GM06990 (cell line): ENCODE data around the gene VSTM2B.

Source experiments
- DNase-seq: peaks from one replicate; pipeline ENCODE4 v3.0.0-alpha.2; 2011; ENCODE audit not compliant: insufficient read length; ENCODE audit errors: extremely low read depth
- H3K27me3 ChIP-seq: replicated peaks from 2 replicates; pipeline ENCODE4 v1.6.0; 2011; ENCODE audit warnings: low read length; ENCODE audit not compliant: control insufficient read depth, insufficient read depth
- H3K36me3 ChIP-seq: 2 replicates; pipeline ENCODE4 v1.5.1; 2011; ENCODE audit warnings: low read length; ENCODE audit not compliant: control insufficient read depth, insufficient read depth
- H3K4me3 ChIP-seq: replicated peaks from 2 replicates; pipeline ENCODE4 v1.5.1; 2011; ENCODE audit warnings: low read depth, mild to moderate bottlenecking, control low read depth, low read length
- TF ChIP-seq, protein P1 (sequence below): IDR thresholded peaks from 2 replicates; pipeline ENCODE4 v1.5.1; 2011; ENCODE audit warnings: low read length, control low read depth, mild to moderate bottlenecking, inconsistent platforms; ENCODE audit not compliant: insufficient read depth, poor library complexity, severe bottlenecking

VSTM2B gene

DNA sequence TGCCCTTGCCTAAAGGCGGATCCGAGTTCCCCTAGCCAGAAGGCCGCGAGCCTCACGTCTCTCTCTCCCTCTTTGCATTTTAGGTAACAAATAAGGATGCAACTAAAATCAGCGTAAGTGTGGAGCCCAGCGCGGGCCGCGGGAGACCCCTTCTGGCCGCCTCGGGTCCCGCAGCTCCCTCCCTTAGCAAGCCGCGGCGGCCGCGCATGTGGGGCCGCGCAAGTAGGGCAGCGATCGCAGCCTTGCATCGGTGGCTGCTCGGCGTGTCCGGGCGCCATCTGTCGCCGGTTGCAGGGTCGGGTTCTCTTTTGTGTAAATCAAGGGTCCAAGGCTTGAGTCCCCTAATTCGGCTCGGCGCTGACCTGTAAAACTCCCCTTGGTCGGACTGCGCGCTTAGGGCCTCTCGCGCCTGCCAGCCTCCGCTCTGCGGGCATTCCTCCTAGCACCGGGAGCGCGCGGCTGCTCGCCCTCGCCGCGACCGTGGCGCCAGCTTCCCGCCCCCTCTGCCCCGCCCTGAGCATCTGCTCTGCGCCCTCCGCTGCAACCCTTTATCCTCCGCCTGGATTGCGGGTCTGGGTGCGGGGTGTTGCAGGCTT lies 2.7 kb downstream of the VSTM2B start:
- Histone ChIP-seq H3K4me3 (peak overlapping the region; percentile 36), H3K27me3 (no peaks in the 10 kb centered on the region; the same call in none of the 2 replicates), H3K36me3 (no peaks in the 10 kb centered on the region)
- TF ChIP-seq, protein P1, sequence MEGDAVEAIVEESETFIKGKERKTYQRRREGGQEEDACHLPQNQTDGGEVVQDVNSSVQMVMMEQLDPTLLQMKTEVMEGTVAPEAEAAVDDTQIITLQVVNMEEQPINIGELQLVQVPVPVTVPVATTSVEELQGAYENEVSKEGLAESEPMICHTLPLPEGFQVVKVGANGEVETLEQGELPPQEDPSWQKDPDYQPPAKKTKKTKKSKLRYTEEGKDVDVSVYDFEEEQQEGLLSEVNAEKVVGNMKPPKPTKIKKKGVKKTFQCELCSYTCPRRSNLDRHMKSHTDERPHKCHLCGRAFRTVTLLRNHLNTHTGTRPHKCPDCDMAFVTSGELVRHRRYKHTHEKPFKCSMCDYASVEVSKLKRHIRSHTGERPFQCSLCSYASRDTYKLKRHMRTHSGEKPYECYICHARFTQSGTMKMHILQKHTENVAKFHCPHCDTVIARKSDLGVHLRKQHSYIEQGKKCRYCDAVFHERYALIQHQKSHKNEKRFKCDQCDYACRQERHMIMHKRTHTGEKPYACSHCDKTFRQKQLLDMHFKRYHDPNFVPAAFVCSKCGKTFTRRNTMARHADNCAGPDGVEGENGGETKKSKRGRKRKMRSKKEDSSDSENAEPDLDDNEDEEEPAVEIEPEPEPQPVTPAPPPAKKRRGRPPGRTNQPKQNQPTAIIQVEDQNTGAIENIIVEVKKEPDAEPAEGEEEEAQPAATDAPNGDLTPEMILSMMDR, result peak; percentile 84
- DNase-seq, result peak; percentile 81

DNA sequence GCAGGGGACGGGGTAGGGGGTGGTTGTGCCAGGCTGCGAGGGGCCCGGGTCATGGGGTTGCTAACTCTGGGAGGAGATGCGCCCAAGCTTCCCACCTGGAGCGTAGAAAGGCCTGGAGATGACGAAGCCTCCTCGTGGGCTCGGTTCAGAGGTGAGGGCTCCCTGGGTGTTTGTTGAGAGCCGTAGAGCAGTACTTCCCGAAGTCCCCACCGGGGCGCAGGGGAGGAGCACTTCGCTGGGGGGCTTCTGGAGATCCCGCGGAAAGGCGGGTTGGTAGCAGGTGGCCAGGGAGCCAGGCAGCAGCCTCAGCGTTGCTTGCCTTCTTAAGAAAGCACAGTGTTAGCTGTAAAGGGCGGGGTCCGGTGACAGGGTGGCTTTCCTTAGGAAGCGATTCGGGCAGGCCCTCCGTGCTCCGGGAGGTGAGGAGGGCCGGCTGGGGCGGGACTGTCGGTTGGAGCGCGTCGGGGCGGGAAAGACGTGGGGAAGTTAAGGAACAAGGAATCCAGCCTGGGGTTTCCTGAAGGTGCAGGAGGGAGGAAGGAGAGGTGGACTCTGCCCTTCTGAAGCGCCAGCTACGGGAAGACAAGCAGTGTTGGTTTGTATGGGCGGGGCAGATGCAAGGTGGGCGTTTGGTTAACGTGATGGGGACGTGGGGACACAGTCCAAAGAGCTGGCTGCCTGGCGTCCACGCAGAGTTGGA lies 3.3 kb downstream of the VSTM2B start:
- Histone ChIP-seq H3K4me3 (no peak overlapping the region), H3K27me3 (no peaks in the 10 kb centered on the region; the same call in none of the 2 replicates), H3K36me3 (no peaks in the 10 kb centered on the region)
- no peak for DNase-seq
- TF ChIP-seq, protein P1, result no peak

DNA sequence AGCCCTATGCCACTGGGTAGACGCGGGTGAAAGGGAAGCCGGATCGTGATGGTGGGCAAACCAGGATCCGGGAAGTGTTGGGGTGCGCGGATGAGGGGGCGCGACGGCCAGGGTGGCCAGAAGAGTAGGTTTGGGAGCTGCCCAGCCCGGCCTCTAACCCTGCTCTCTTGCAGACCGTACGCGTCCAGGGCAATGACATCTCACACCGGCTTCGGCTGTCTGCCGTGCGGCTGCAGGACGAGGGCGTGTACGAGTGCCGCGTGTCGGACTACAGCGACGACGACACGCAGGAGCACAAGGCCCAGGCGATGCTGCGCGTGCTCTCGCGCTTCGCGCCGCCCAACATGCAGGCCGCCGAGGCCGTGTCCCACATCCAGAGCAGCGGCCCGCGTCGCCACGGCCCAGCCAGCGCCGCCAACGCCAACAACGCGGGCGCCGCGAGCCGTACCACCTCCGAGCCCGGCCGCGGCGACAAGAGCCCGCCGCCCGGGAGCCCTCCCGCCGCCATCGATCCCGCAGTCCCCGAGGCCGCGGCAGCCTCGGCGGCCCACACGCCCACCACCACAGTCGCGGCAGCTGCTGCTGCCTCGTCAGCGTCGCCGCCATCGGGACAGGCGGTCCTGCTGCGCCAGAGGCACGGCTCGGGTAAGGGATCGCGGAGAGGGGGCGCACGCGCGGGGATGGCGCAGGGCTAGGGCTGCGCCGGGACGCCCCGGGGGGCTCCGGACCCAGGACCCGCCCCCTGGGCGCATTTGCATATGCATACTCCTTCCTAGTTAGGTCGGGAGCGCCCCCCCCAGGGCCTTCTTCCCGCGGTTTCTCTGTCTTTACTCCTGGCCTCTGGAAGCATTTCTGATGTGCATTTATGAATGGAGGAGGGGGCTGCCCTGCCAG lies 4.1 kb downstream of the VSTM2B start:
- no peak for DNase-seq
- TF ChIP-seq, protein P1, result no peak
- Histone ChIP-seq H3K36me3 (no peaks in the 10 kb centered on the region), H3K4me3 (no peak overlapping the region), H3K27me3 (no peaks in the 10 kb centered on the region; the same call in none of the 2 replicates)

DNA sequence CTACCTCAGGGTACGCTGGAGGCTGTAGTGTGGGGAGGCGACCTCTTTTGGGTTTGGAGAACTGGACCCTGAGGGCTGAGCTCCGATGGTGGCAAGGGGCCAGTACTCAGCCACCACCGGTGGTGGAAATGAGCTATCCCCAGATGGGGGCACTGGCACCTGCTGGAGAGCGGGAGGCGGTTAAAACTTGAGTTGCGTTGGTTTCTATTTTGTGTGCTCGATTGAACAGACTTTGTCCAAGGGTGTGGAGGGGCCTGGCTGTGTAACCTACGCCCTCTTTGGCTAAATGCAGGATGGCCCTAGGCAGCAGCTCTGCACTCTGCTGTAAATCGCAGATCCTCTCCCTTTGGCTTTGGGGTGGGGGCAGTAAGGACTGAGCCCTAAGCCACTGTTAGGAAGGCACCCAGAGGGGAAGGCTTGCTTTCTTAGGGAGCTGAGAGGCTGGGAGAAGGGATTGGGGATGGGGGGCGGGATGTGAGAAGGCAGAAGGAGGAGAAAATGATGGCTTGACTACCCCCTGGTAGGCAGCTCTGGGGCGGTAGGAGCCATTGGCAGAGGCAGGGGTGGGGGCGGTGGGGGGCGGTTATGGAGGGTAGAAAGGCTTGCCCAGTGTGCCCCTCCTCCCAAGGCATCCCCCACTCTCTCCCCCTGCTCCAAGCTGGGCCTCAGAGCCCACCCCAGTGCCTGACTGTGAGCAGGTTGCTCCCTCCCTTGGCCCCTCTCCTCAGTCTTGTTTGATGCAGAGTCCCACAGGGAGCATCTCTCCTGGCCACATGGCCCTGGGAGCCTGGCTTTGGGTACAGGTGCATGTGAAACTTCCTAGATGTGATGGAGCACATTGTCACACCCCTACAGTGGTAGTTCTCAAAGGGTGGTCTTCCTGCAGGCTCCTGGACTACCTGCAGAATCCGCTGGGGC lies 5.0 kb downstream of the VSTM2B start:
- H3K4me3 ChIP-seq, result no peak overlapping the region
- H3K36me3 ChIP-seq, result no peaks in the 10 kb centered on the region
- TF ChIP-seq, protein P1, result no peak
- H3K27me3 ChIP-seq, result no peaks in the 10 kb centered on the region; the same call in none of the 2 replicates
- no peak for DNase-seq

DNA sequence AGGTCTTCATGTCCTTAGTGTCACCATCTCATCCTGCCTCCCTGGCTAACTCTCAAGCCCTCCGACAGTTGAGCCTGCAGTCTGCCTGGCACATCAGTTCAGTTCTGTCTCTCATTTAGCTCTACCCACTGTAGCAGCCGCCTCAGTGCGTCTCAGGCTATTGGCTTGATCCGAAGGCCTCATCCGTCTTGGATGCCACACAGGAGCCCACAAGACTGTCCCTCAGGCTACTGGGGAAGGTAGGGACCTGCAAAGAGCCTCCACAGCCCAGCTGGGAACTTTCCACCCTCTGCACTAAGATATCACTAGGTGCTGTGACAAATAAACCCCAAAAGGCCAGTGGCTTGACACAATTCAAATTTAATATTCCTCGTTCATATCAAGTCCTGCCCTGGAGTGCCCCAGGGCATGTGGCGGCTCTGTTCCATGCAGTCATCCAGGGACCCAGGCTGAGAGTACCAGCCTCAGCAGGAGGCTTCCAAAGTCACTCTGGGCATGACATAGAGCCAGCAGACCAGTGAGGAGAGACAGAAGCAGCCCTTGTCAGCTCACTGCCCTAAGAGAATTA lies 5.7 kb downstream of the VSTM2B start:
- no peak for DNase-seq
- Histone ChIP-seq H3K4me3 (no peak overlapping the region), H3K36me3 (no peaks in the 10 kb centered on the region), H3K27me3 (no peaks in the 10 kb centered on the region; the same call in none of the 2 replicates)
- TF ChIP-seq, protein P1, result no peak
